AG09309 (cell line): ENCODE measurements around the gene SORCS1.

Source experiments
- DNase-seq: peaks from one replicate; pipeline ENCODE4 v3.0.0-alpha.2; 2010; ENCODE audit warnings: low read depth
- H3K4me3 ChIP-seq: 2 replicates; pipeline ENCODE4 v1.5.1; 2011; ENCODE audit warnings: mild to moderate bottlenecking, low read depth, low read length, moderate library complexity; ENCODE audit not compliant: control insufficient read depth
- TF ChIP-seq, protein P1 (sequence below): IDR thresholded peaks from 2 replicates; pipeline ENCODE4 v1.5.1; 2011; ENCODE audit warnings: mild to moderate bottlenecking, low read depth, low read length, inconsistent platforms; ENCODE audit not compliant: insufficient read depth, control insufficient read depth; ENCODE audit errors: missing control alignments

SORCS1 gene

DNA sequence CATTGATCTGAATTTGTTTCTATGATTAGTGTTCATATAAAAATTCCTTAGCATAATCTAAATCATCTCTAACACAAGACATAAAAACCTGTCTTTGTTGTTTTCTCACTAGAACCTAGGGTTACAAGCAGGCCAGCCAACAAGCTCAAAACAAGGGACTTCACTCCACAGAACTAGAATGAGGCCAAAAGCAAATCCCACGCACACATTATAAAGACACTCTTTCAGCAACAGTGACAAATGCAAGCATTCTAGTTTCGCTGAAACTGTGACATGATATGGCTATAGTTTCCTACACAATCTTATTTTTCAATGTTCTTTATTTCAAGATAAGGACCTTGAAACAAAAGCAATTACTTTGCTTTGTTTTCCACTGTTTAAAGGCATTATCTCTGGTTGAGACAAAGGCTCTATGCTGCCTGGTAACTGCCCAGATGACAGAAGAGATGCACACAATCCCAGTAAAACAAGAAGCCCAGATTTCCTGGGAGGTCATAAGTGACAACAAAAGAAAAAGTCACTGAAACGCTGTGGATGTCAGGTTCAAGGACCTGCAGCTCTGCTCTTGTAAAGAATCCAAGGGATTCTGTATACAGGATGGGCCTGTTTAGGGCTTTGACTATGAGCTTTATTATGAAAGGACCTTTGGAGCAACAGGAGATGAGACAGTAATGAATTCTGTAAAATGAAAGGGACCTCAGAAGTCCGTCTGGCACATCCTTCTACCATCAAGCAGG is 105.3 kb downstream of the SORCS1 start:
- H3K4me3 ChIP-seq = no peak overlapping the region
- no peak for DNase-seq
- TF ChIP-seq, protein P1, sequence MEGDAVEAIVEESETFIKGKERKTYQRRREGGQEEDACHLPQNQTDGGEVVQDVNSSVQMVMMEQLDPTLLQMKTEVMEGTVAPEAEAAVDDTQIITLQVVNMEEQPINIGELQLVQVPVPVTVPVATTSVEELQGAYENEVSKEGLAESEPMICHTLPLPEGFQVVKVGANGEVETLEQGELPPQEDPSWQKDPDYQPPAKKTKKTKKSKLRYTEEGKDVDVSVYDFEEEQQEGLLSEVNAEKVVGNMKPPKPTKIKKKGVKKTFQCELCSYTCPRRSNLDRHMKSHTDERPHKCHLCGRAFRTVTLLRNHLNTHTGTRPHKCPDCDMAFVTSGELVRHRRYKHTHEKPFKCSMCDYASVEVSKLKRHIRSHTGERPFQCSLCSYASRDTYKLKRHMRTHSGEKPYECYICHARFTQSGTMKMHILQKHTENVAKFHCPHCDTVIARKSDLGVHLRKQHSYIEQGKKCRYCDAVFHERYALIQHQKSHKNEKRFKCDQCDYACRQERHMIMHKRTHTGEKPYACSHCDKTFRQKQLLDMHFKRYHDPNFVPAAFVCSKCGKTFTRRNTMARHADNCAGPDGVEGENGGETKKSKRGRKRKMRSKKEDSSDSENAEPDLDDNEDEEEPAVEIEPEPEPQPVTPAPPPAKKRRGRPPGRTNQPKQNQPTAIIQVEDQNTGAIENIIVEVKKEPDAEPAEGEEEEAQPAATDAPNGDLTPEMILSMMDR = no peak

DNA sequence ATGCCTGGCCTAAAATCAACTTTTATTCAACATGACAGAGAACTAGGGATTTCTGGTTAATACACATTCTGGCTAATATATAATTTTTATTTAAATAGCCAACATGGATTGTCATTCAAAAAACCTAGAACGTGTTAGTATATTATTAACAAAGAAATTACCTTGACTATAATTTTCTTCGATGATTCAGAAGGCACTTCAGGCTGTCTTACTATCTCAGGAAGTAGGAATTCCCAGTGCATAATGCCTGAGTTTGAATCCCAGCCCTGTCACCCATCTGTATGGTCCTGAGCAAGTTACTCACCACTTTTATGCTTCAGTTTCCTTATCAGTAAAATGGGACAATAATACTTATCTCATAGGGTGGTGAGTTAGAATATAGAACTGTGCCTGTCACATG is 106.2 kb downstream of the SORCS1 start:
- H3K4me3 ChIP-seq = no peak overlapping the region
- DNase-seq = no peak
- TF ChIP-seq, protein P1 = no peak

DNA sequence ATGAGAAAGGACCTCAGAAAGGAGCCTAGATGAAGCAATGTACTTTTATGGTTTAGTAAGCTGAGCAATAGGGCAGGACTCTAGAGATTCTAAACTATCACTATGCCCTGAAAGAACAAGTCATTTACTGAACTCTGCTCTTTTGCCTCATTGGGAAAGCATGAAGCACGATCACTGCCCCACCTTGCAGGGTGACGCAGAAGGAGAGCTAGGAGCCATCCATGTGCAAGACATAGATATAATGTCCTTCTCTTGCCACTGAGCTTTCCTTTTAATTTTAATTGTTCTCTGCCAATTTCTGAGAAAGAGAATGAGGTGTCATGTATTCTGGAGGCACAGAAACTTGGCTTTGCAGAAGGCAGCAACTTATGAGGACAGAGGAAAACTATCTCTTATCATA is 108.3 kb downstream of the SORCS1 start:
- TF ChIP-seq, protein P1 = no peak
- DNase-seq = no peak
- H3K4me3 ChIP-seq = no peak overlapping the region

DNA sequence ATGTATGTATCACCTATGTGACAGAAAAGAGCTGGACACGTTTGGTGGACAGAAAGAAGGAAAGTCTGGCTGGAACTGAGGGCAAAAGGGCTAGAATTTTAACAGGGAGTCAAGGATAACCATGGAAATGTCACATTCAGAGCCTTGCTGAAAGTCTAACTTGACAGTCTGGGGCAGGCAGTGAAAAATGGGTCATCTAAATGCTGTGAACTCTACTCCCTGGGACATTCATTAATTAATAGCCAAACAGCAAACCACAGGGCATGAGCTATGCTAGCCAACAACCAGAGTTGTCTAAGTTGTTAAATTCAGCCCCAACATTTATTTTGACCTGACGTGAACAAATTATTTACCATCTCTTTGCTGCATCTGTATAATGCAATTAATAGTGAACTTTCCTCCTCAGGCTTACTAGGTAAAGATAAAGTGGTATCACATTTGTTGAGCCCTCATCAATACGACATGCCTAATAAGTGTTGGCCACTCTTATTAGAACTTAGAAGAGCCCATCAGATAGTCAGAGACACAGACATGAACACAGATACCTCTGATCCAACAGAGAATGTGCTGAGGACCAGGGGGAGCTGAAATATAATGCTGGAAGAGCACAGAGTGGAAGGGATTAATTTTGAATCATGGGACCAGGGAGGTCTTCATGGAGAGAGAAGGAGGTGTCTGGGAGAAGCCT is 109.9 kb downstream of the SORCS1 start:
- no peak overlapping the region for H3K4me3 ChIP-seq
- TF ChIP-seq, protein P1 = no peak
- no peak for DNase-seq

DNA sequence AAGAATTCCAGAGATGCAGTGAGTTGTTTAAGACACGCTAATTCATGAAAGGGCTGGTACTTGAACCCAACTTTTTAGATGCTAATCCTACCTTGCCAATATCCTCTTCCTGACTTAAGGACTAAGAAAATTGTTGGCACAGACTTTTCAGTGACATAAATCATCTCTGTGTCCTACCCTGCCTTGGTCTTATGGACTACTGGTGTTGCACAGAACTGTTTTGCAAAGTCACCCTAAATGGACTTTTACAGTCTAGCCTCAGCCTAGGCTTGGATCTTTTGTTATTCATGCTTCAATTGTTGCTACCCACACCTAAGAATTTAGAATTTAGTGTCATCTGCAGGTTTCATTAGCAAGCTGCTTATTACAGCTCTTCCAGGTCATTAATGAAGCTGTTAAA is 112.7 kb downstream of the SORCS1 start:
- H3K4me3 ChIP-seq = no peak overlapping the region
- no peak for DNase-seq
- TF ChIP-seq, protein P1 = no peak

DNA sequence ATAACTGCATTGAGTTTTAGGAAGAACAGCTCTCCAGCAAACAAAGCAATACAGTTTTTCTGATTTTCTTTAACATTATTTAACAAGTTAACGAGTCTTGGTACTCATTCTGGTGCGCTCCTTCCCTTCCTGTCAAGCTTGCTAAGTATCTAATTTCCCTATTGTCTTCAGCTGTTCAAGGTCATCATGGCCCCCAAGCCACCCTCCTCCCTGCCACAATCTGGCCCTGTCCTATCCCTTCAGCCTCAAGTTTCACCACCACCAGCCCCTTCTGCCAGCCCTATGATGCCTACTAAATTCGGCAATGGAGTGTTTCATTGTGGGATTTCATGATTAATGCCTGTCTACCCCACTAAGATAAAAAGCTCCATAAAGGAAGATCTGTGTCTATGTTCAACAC is 121.0 kb downstream of the SORCS1 start:
- TF ChIP-seq, protein P1 = no peak
- no peak overlapping the region for H3K4me3 ChIP-seq
- no peak for DNase-seq
